MCF 10A (cell line): ENCODE results near the gene CRYBG3. TPM values are rescaled to one million over a fixed set of nuclear protein-coding genes. Genes with fewer than 3 reads are reported as not detected.

Experiments
- BruUV-seq: library from RNA; stranded (reverse); fragments of 400-500 nt; replicated peaks from 2 replicates; lab custom pipeline; 2021; lab: Mats Ljungman, UMichigan
- CTCF ChIA-PET: fragments of 300-600 bp; sonication (Branson Sonifier 250); formaldehyde crosslinking; extraction: SDS; loops from one replicate; lab custom pipeline; 2021; ENCODE audit warnings: antibody characterized with exemption, inconsistent platforms; lab: Yijun Ruan, JAX
- POLR2A ChIA-PET: fragments of 300-600, 350-650 bp; sonication (Branson Sonifier 250); formaldehyde crosslinking; extraction: SDS; loops from one replicate; lab custom pipeline; 2020; ENCODE audit warnings: antibody characterized with exemption, inconsistent platforms; lab: Yijun Ruan, JAX
- DNase-seq: peaks from one replicate; pipeline ENCODE4 v3.0.0-alpha.2; 2018; ENCODE audit not compliant: unreplicated experiment
- H3K27ac Mint-ChIP-seq: one replicate; pipeline ENCODE4 v1.8.0; 2022; ENCODE audit warnings: mild to moderate bottlenecking, low read depth, mixed read lengths; ENCODE audit not compliant: unreplicated experiment
- H3K27me3 Mint-ChIP-seq: one replicate; pipeline ENCODE4 v1.8.0; 2022; ENCODE audit warnings: mixed read lengths; ENCODE audit not compliant: insufficient read depth, unreplicated experiment
- H3K36me3 Mint-ChIP-seq: one replicate; pipeline ENCODE4 v1.8.0; 2022; ENCODE audit warnings: mild to moderate bottlenecking, moderate library complexity, mixed read lengths; ENCODE audit not compliant: insufficient read depth, unreplicated experiment
- H3K4me1 Mint-ChIP-seq: one replicate; pipeline ENCODE4 v1.8.0; 2022; ENCODE audit warnings: mixed read lengths; ENCODE audit not compliant: insufficient read depth, unreplicated experiment
- H3K4me3 Mint-ChIP-seq: one replicate; pipeline ENCODE4 v1.8.0; 2022; ENCODE audit warnings: mild to moderate bottlenecking, moderate library complexity, mixed read lengths; ENCODE audit not compliant: unreplicated experiment
- H3K9me3 Mint-ChIP-seq: one replicate; pipeline ENCODE4 v1.8.0; 2022; ENCODE audit warnings: mixed read lengths; ENCODE audit not compliant: unreplicated experiment
- intact Hi-C: fragments of 100-400 bp; cut with micrococcal nuclease; formaldehyde crosslinking; loops from 2 replicates; pipeline ENCODE4 v1.14.1; 2022
- total RNA-seq: library from RNA; stranded (reverse); gene quantifications from 2 replicates; pipeline ENCODE4 v1.2.3, GENCODE V29; 2022
- TF ChIP-seq, protein P1 (sequence below): fragments of 200-600 bp; IDR thresholded peaks from one replicate; pipeline ENCODE4 v1.8.0; 2022; ENCODE audit warnings: antibody characterized with exemption, mild to moderate bottlenecking; ENCODE audit not compliant: unreplicated experiment

Gene CRYBG3
- total RNA-seq, 1 experiment from 2014 or later: 7.2 TPM

DNA sequence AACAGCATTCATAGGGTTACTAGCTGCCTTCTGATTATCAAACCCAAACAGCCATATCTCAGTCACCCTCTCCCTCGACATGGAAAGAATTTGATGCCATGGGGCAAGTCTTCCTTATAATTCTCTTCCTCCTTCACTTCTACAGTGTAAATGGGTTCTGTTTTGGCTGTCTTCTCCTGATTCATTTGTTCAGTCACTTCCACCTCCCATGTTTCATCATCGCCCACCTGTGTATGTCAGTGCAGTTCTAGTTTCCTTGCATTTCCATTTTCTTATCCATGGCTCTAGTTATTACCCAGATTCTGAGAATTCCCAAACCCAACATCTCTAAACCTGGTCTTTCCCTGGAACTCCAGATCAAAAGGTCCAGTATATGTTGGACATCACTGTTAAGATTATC lies 109.4 kb downstream of the CRYBG3 start:
- ChIA-PET POLR2A (no interaction called here), CTCF (no interaction called here)
- no peak overlapping the region for H3K4me3 Mint-ChIP-seq
- TF ChIP-seq, protein P1, sequence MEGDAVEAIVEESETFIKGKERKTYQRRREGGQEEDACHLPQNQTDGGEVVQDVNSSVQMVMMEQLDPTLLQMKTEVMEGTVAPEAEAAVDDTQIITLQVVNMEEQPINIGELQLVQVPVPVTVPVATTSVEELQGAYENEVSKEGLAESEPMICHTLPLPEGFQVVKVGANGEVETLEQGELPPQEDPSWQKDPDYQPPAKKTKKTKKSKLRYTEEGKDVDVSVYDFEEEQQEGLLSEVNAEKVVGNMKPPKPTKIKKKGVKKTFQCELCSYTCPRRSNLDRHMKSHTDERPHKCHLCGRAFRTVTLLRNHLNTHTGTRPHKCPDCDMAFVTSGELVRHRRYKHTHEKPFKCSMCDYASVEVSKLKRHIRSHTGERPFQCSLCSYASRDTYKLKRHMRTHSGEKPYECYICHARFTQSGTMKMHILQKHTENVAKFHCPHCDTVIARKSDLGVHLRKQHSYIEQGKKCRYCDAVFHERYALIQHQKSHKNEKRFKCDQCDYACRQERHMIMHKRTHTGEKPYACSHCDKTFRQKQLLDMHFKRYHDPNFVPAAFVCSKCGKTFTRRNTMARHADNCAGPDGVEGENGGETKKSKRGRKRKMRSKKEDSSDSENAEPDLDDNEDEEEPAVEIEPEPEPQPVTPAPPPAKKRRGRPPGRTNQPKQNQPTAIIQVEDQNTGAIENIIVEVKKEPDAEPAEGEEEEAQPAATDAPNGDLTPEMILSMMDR: no peak
- no peak overlapping the region for H3K27ac Mint-ChIP-seq
- peaks cover 8% of the 10 kb centered on the region for H3K9me3 Mint-ChIP-seq
- peaks cover 6% of the 10 kb centered on the region for H3K4me1 Mint-ChIP-seq
- intact Hi-C loops: no loop called here
- H3K27me3 Mint-ChIP-seq: no peaks in the 10 kb centered on the region
- no TSS peak for BruUV-seq
- peaks cover 9% of the 10 kb centered on the region for H3K36me3 Mint-ChIP-seq
- no peak for DNase-seq

DNA sequence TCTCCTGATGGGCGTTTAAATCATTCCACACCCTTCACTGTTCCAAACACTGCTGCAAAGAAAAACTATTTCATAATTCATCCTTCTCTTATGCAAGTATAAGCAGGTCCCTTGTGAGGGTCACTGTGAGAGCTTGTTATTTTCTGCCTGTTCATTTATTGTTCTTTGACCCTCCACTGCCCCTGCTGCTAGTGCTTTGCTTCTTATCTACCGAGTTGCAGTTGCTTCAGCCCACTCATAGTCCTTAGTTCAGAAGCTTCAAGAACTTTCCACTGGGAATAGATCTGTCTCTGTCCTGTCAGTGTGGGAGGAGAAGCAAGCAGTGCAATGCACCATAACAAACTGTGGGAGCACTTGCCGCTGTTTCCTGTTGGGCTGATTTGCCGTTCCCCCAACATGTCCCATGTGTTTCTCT lies 110.6 kb downstream of the CRYBG3 start:
- TF ChIP-seq, protein P1: no peak
- ChIA-PET POLR2A (interaction anchor here (0.6 to 1.0 kb wide), 5 partner anchors 11 to 109 kb away, joined by 3 to 6 read pairs (median 3); no protein-coding TSS in a partner anchor), CTCF (interaction anchor here (0.7 to 0.8 kb wide), 2 partner anchors 11 to 39 kb away, joined by 3 to 5 read pairs; no protein-coding TSS in a partner anchor)
- peaks cover 6% of the 10 kb centered on the region for H3K4me1 Mint-ChIP-seq
- peaks cover 8% of the 10 kb centered on the region for H3K9me3 Mint-ChIP-seq
- no peaks in the 10 kb centered on the region for H3K27me3 Mint-ChIP-seq
- H3K4me3 Mint-ChIP-seq: no peak overlapping the region
- no peak overlapping the region for H3K27ac Mint-ChIP-seq
- no peak for DNase-seq
- no TSS peak for BruUV-seq
- peaks cover 20% of the 10 kb centered on the region for H3K36me3 Mint-ChIP-seq
- intact Hi-C loops: no loop called here

DNA sequence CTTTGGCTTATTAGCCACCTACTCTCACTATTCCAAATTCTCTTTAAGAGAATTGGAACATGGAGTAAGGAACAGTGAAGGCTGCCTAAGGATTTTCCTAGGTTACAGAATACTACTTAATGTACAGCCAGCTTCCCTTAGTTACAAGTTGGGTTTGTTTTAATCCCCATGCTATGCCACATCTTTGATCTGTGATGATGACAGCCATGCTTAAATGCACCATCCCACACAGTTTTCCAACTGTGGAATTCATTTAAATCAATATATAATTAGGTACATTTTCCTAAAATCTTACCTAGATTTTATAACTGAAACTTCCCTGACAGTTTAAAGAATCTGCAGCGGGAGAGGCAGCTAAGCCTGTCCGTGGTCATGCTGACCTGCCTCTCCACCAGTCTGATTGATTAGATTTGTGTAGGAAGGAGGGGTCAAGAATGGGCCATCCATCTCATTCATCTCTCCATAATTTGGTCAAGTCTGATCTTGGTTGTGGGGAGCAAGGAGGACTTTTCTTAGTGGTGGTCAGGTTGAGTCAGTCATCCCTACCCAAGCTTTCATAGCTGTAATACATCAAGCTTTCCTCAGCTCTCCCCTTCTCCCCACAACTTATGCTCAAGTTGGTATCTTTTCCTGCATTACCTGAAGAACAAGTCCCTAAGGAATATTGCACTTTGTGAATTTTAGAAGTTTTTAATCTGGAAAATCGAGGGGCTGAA lies 113.3 kb downstream of the CRYBG3 start:
- DNase-seq: no peak
- ChIA-PET CTCF (interaction anchor here (1.1 kb wide), 1 partner anchor 141 kb away, joined by 6 read pairs; no protein-coding TSS in a partner anchor), POLR2A (interaction anchor here (0.5 to 1.5 kb wide), 5 partner anchors 13 to 114 kb away, joined by 3 to 4 read pairs (median 3); partner anchors contain the start of gene RIOX2)
- Mint-ChIP-seq H3K27ac (no peak overlapping the region), H3K27me3 (no peaks in the 10 kb centered on the region), H3K4me1 (peaks cover 6% of the 10 kb centered on the region), H3K9me3 (peaks cover 8% of the 10 kb centered on the region), H3K4me3 (no peak overlapping the region), H3K36me3 (peaks cover 24% of the 10 kb centered on the region)
- intact Hi-C loops: no loop called here
- no TSS peak for BruUV-seq
- TF ChIP-seq, protein P1: no peak

DNA sequence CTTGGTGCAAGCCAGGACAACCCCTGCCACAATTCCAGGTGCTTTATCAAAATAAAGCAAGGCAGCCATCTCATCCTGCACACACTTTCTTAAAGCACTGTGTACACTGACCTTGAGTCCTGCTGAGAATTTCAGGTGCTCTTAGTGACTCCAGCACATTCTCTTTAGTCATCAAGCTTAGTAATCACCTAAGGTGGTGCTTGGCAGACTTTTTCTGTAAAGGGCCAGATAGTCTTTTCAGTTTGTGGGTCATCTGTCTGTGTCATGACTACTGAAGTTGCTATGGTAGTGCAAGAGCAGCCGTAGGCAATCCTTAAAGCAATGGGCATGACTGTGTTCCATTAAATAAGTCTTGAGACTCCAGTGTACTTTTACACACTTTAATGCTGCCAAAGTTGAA lies 114.0 kb downstream of the CRYBG3 start:
- CTCF ChIA-PET: no interaction called here
- peak overlapping the region; percentile 39 for H3K27ac Mint-ChIP-seq
- H3K9me3 Mint-ChIP-seq: peaks cover 8% of the 10 kb centered on the region
- peak; percentile 8 for DNase-seq
- peaks cover 27% of the 10 kb centered on the region for H3K36me3 Mint-ChIP-seq
- no TSS peak for BruUV-seq
- no peak overlapping the region for H3K4me3 Mint-ChIP-seq
- TF ChIP-seq, protein P1: no peak
- POLR2A ChIA-PET: interaction anchor here (0.8 to 1.5 kb wide), 2 partner anchors 17 to 36 kb away, joined by 3 to 4 read pairs; partner anchors contain the start of gene RIOX2
- intact Hi-C loops: no loop called here
- peaks cover 6% of the 10 kb centered on the region for H3K4me1 Mint-ChIP-seq
- H3K27me3 Mint-ChIP-seq: no peaks in the 10 kb centered on the region
